ENCODE measurements around the gene ATG7. TPM values are rescaled to one million over a fixed set of nuclear protein-coding genes. Genes with fewer than 3 reads are reported as not detected.
"Not testable (repeated sequence)": the region's sequence is repeated elsewhere in the genome, so short reads cannot be mapped to it uniquely, and the experiment has no call there.

ATG7 gene
- total and polyA plus RNA-seq, 2 donors from 2014 or later = 15.3 to 54.9 TPM

- Histone ChIP-seq H3K36me3 (ENCODE audit: control insufficient read depth in 2 of 3, insufficient read depth in 3 of 3, low read length in 3 of 3) (no peaks in the 10 kb centered on the region), H3K4me3 (ENCODE audit: low read length in 3 of 3) (no peak overlapping the region), H3K4me1 (ENCODE audit: control insufficient read depth in 2 of 3, insufficient read depth in 2 of 3, low read depth in 1 of 3, low read length in 3 of 3) (peaks cover 0 to 2% (median 0%) of the 10 kb centered on the region in 3 donors), H3K9ac (ENCODE audit: low read length in 3 of 3) (no peak overlapping the region), H3K9me3 (ENCODE audit: control insufficient read depth in 2 of 3, insufficient read depth in 1 of 3, low read length in 3 of 3) (no peaks in the 10 kb centered on the region), H3K27me3 (ENCODE audit: control insufficient read depth, insufficient read depth, low read length) (no peaks in the 10 kb centered on the region), H3K27ac (ENCODE audit: low read depth in 2 of 2, low read length in 2 of 2) (no peak overlapping the region)
- peak in 4 of 5 donors; percentile 52 to 79 (median 65) for DNase-seq
- no peak for TF ChIP-seq CTCF (IDR thresholded peaks at IDR 0.05; ENCODE audit: borderline replicate concordance, extremely low read depth, insufficient read depth)
- FAIRE-seq = no peak
- intact Hi-C loops (cut with DNase I) = no loop called here
These were observed 208.6 kb downstream of the ATG7 start for GRCh38 chr3:11480663-11481298.

- Histone ChIP-seq H3K27me3 (ENCODE audit: control insufficient read depth, insufficient read depth, low read length) (no peaks in the 10 kb centered on the region), H3K4me3 (ENCODE audit: low read length in 3 of 3) (no peak overlapping the region), H3K27ac (ENCODE audit: low read depth in 2 of 2, low read length in 2 of 2) (no peak overlapping the region), H3K4me1 (ENCODE audit: control insufficient read depth in 2 of 3, insufficient read depth in 2 of 3, low read depth in 1 of 3, low read length in 3 of 3) (peaks cover 0 to 2% (median 0%) of the 10 kb centered on the region in 3 donors), H3K9ac (ENCODE audit: low read length in 3 of 3) (no peak overlapping the region), H3K9me3 (ENCODE audit: control insufficient read depth in 2 of 3, insufficient read depth in 1 of 3, low read length in 3 of 3) (no peaks in the 10 kb centered on the region), H3K36me3 (ENCODE audit: control insufficient read depth in 2 of 3, insufficient read depth in 3 of 3, low read length in 3 of 3) (no peaks in the 10 kb centered on the region)
- DNase-seq (no peak), FAIRE-seq (no peak)
- TF ChIP-seq CTCF (IDR thresholded peaks at IDR 0.05; ENCODE audit: borderline replicate concordance, extremely low read depth, insufficient read depth) = no peak
- intact Hi-C loops (cut with DNase I) = no loop called here
These were observed 209.4 kb downstream of the ATG7 start for GRCh38 chr3:11481556-11481955.

- H3K4me1 ChIP-seq (ENCODE audit: control insufficient read depth in 2 of 3, insufficient read depth in 2 of 3, low read depth in 1 of 3, low read length in 3 of 3) = peaks cover 0 to 2% (median 0%) of the 10 kb centered on the region in 3 donors
- H3K9me3 ChIP-seq (ENCODE audit: control insufficient read depth in 2 of 3, insufficient read depth in 1 of 3, low read length in 3 of 3) = no peaks in the 10 kb centered on the region
- H3K27ac ChIP-seq (ENCODE audit: low read depth in 2 of 2, low read length in 2 of 2) = no peak overlapping the region
- H3K9ac ChIP-seq (ENCODE audit: low read length in 3 of 3) = no peak overlapping the region
- no peak for TF ChIP-seq CTCF (IDR thresholded peaks at IDR 0.05; ENCODE audit: borderline replicate concordance, extremely low read depth, insufficient read depth)
- H3K36me3 ChIP-seq (ENCODE audit: control insufficient read depth in 2 of 3, insufficient read depth in 3 of 3, low read length in 3 of 3) = no peaks in the 10 kb centered on the region
- no peaks in the 10 kb centered on the region for H3K27me3 ChIP-seq (ENCODE audit: control insufficient read depth, insufficient read depth, low read length)
- intact Hi-C loops (cut with DNase I) = no loop called here
- H3K4me3 ChIP-seq (ENCODE audit: low read length in 3 of 3) = no peak overlapping the region
- no peak for FAIRE-seq
- peak in 2 of 5 donors; percentile 78 to 83 for DNase-seq
These were observed 209.8 kb downstream of the ATG7 start for GRCh38 chr3:11482021-11482420.

- intact Hi-C loops (cut with DNase I) = not testable (repeated sequence)
These were observed 216.2 kb downstream of the ATG7 start for GRCh38 chr3:11488356-11488755.

More at GRCh38 chr3:11488356-11488755, 216.2 kb downstream of the ATG7 start:
- FAIRE-seq; H3K36me3 ChIP-seq (ENCODE audit: control insufficient read depth in 2 of 3, insufficient read depth in 3 of 3, low read length in 3 of 3); H3K4me3 ChIP-seq (ENCODE audit: low read length in 3 of 3); H3K27ac ChIP-seq (ENCODE audit: low read depth in 2 of 2, low read length in 2 of 2); H3K9ac ChIP-seq (ENCODE audit: low read length in 3 of 3); H3K27me3 ChIP-seq (ENCODE audit: control insufficient read depth, insufficient read depth, low read length); DNase-seq; H3K4me1 ChIP-seq (ENCODE audit: control insufficient read depth in 2 of 3, insufficient read depth in 2 of 3, low read depth in 1 of 3, low read length in 3 of 3); H3K9me3 ChIP-seq (ENCODE audit: control insufficient read depth in 2 of 3, insufficient read depth in 1 of 3, low read length in 3 of 3): not testable (repeated sequence)

Measured in kidney (tissue), 14 donors.